MCF 10A (cell line): ENCODE measurements around the gene NR1H4. TPM values are rescaled to one million over a fixed set of nuclear protein-coding genes. Genes with fewer than 3 reads are reported as not detected.

Source experiments
- BruUV-seq: library from RNA; stranded (reverse); fragments of 400-500 nt; replicated peaks from 2 replicates; lab custom pipeline; 2021; lab: Mats Ljungman, UMichigan
- CTCF ChIA-PET: fragments of 300-600 bp; sonication (Branson Sonifier 250); formaldehyde crosslinking; extraction: SDS; loops from one replicate; lab custom pipeline; 2021; ENCODE audit warnings: antibody characterized with exemption, inconsistent platforms; lab: Yijun Ruan, JAX
- POLR2A ChIA-PET: fragments of 300-600, 350-650 bp; sonication (Branson Sonifier 250); formaldehyde crosslinking; extraction: SDS; loops from one replicate; lab custom pipeline; 2020; ENCODE audit warnings: antibody characterized with exemption, inconsistent platforms; lab: Yijun Ruan, JAX
- DNase-seq: peaks from one replicate; pipeline ENCODE4 v3.0.0-alpha.2; 2018; ENCODE audit not compliant: unreplicated experiment
- H3K27ac Mint-ChIP-seq: one replicate; pipeline ENCODE4 v1.8.0; 2022; ENCODE audit warnings: mild to moderate bottlenecking, low read depth, mixed read lengths; ENCODE audit not compliant: unreplicated experiment
- H3K27me3 Mint-ChIP-seq: one replicate; pipeline ENCODE4 v1.8.0; 2022; ENCODE audit warnings: mixed read lengths; ENCODE audit not compliant: insufficient read depth, unreplicated experiment
- H3K36me3 Mint-ChIP-seq: one replicate; pipeline ENCODE4 v1.8.0; 2022; ENCODE audit warnings: mild to moderate bottlenecking, moderate library complexity, mixed read lengths; ENCODE audit not compliant: insufficient read depth, unreplicated experiment
- H3K4me1 Mint-ChIP-seq: one replicate; pipeline ENCODE4 v1.8.0; 2022; ENCODE audit warnings: mixed read lengths; ENCODE audit not compliant: insufficient read depth, unreplicated experiment
- H3K4me3 Mint-ChIP-seq: one replicate; pipeline ENCODE4 v1.8.0; 2022; ENCODE audit warnings: mild to moderate bottlenecking, moderate library complexity, mixed read lengths; ENCODE audit not compliant: unreplicated experiment
- H3K9me3 Mint-ChIP-seq: one replicate; pipeline ENCODE4 v1.8.0; 2022; ENCODE audit warnings: mixed read lengths; ENCODE audit not compliant: unreplicated experiment
- intact Hi-C: fragments of 100-400 bp; cut with micrococcal nuclease; formaldehyde crosslinking; loops from 2 replicates; pipeline ENCODE4 v1.14.1; 2022
- total RNA-seq: library from RNA; stranded (reverse); gene quantifications from 2 replicates; pipeline ENCODE4 v1.2.3, GENCODE V29; 2022
- TF ChIP-seq, protein P1 (sequence below): fragments of 200-600 bp; IDR thresholded peaks from one replicate; pipeline ENCODE4 v1.8.0; 2022; ENCODE audit warnings: antibody characterized with exemption, mild to moderate bottlenecking; ENCODE audit not compliant: unreplicated experiment

NR1H4 gene
- total RNA-seq, 1 experiment from 2014 or later: not detected

DNA sequence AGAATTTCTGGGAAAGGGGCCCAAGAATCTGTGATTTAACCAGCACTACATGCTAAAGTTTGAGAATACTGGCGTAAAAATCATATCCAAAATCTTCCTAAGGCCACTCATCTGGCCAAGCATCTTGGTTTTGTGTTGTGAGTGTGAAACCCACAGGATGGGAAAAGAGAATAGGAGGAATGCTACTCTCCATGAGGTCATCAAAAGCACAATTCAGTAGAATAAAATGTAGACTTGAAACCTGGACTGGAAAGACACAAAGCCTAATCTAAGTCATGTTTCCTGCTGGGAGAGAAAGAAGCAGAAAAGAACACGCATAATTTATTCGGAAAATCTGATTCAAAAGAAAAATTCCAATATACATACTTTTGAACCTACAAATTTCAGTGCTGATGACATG lies 42.3 kb downstream of the NR1H4 start:
- ChIA-PET CTCF (no interaction called here), POLR2A (no interaction called here)
- DNase-seq: no peak
- Mint-ChIP-seq H3K27me3 (no peaks in the 10 kb centered on the region), H3K4me1 (no peaks in the 10 kb centered on the region), H3K9me3 (peaks cover 7% of the 10 kb centered on the region), H3K27ac (no peak overlapping the region), H3K4me3 (no peak overlapping the region), H3K36me3 (no peaks in the 10 kb centered on the region)
- intact Hi-C loops: no loop called here
- TF ChIP-seq, protein P1, sequence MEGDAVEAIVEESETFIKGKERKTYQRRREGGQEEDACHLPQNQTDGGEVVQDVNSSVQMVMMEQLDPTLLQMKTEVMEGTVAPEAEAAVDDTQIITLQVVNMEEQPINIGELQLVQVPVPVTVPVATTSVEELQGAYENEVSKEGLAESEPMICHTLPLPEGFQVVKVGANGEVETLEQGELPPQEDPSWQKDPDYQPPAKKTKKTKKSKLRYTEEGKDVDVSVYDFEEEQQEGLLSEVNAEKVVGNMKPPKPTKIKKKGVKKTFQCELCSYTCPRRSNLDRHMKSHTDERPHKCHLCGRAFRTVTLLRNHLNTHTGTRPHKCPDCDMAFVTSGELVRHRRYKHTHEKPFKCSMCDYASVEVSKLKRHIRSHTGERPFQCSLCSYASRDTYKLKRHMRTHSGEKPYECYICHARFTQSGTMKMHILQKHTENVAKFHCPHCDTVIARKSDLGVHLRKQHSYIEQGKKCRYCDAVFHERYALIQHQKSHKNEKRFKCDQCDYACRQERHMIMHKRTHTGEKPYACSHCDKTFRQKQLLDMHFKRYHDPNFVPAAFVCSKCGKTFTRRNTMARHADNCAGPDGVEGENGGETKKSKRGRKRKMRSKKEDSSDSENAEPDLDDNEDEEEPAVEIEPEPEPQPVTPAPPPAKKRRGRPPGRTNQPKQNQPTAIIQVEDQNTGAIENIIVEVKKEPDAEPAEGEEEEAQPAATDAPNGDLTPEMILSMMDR: no peak
- BruUV-seq: no TSS peak

DNA sequence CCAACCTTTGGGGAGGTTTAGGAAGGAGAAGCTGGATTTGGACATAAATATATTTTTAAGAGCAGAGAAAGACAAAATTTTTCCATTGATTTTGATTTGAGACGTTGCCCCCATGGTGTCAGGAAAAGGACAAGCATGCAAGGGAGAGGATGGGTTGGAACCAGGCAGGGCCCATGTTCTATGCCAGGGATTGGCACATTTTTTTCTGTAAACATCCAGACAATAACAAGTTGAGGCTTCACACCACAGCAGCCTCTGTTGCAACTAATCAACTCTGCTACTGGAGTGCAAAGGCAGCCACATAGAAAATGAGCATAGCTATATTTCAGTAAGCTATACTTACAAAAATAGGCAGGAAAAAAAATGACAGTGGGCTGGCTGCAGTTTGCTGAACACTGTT lies 44.7 kb downstream of the NR1H4 start:
- Mint-ChIP-seq H3K36me3 (no peaks in the 10 kb centered on the region), H3K27ac (no peak overlapping the region), H3K4me1 (no peaks in the 10 kb centered on the region), H3K9me3 (peaks cover 5% of the 10 kb centered on the region), H3K4me3 (no peak overlapping the region), H3K27me3 (peaks cover 21% of the 10 kb centered on the region)
- TF ChIP-seq, protein P1: no peak
- ChIA-PET CTCF (interaction anchor here (0.6 to 1.2 kb wide), 3 partner anchors 46 to 394 kb away, joined by 3 read pairs; no protein-coding TSS in a partner anchor), POLR2A (interaction anchor here (0.5 kb wide), 1 partner anchor 382 kb away, joined by 3 read pairs; no protein-coding TSS in a partner anchor)
- DNase-seq: no peak
- intact Hi-C loops: no loop called here
- no TSS peak for BruUV-seq

DNA sequence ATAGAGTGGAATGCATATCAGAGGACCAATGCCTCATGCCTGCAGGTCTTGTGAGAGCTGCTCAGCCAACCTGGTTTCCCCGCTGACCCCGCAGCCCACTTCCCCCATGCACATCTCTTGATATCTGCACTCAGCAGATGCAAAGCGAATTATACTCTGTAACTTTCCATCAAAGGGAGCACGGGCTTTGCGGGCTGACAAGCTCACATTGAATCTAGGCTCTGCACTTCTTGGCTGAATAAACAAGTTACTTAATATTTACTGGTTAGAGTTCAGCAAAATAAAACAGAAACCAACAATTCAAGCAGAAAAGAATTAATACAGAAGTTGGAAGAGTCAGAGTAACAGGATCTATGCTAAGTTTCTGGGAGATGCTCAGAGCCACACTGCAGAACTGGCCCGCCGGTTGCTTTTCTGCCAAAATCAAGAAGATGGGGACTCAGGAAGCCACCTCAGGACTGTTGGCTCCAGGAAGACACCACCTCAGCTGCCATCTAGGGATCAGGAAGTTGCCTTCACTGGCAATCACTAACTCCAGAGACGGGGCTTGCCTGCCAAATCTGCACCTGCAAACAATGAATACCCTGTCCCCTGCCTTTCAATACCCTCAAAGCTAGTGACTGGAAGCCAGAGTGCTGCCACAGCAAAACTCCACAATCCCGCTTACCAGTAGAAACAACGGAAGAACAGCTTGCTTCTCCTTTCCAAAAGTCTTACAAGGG lies 46.5 kb downstream of the NR1H4 start:
- BruUV-seq: no TSS peak
- H3K36me3 Mint-ChIP-seq: no peaks in the 10 kb centered on the region
- peaks cover 29% of the 10 kb centered on the region for H3K27me3 Mint-ChIP-seq
- no peak overlapping the region for H3K27ac Mint-ChIP-seq
- TF ChIP-seq, protein P1: no peak
- ChIA-PET CTCF (no interaction called here), POLR2A (no interaction called here)
- DNase-seq: no peak
- H3K4me1 Mint-ChIP-seq: no peaks in the 10 kb centered on the region
- no peak overlapping the region for H3K4me3 Mint-ChIP-seq
- H3K9me3 Mint-ChIP-seq: no peaks in the 10 kb centered on the region
- intact Hi-C loops: no loop called here

DNA sequence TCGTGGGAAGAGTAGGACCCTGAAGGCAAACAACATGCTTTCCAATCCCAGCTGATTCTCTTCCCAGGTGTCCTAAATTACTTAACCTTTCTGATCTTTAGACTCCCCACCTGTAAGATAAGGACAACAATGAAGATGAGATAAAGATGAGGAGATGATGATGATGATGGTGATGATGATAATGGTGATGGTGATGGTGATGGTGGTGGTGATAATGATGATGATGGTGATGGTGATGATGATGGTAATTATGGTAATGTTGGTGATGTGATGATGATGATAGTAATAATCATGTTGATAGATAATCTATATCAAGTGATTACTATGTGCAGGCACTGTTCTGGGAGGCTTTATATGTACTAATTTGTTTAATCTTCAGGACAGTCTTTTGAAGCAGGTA lies 48.3 kb downstream of the NR1H4 start:
- Mint-ChIP-seq H3K9me3 (no peaks in the 10 kb centered on the region), H3K4me1 (no peaks in the 10 kb centered on the region), H3K4me3 (no peak overlapping the region), H3K27me3 (peaks cover 39% of the 10 kb centered on the region), H3K36me3 (no peaks in the 10 kb centered on the region), H3K27ac (no peak overlapping the region)
- no TSS peak for BruUV-seq
- TF ChIP-seq, protein P1: no peak
- CTCF ChIA-PET: interaction anchor here (0.7 kb wide), 1 partner anchor 211 kb away, joined by 3 read pairs; no protein-coding TSS in a partner anchor
- no peak for DNase-seq
- intact Hi-C loops: no loop called here
- POLR2A ChIA-PET: no interaction called here
